Measurements from ENCODE around the gene STX16. TPM values are rescaled to one million over a fixed set of nuclear protein-coding genes. Genes with fewer than 3 reads are reported as not detected.

The STX16 gene
- total RNA-seq, 1 experiment from 2014 or later = 58.3 TPM

- H3K36me3 ChIP-seq (ENCODE audit: insufficient read depth, low read length) = no peaks in the 10 kb centered on the region
- no peaks in the 10 kb centered on the region for H3K9me2 ChIP-seq (replicated peaks; ENCODE audit: insufficient read depth, low read length)
- H3K4me1 ChIP-seq (ENCODE audit: low read length) = no peaks in the 10 kb centered on the region
- H3K4me2 ChIP-seq (ENCODE audit: low read depth, low read length, poor library complexity, severe bottlenecking) = no peak overlapping the region
- H3K9ac ChIP-seq (ENCODE audit: low read length) = no peak overlapping the region
- no peaks in the 10 kb centered on the region for H3K79me2 ChIP-seq (ENCODE audit: low read length)
- H3K4me3 ChIP-seq (ENCODE audit: low read length) = no peak overlapping the region
- H2AFZ ChIP-seq (ENCODE audit: low read length) = no peak overlapping the region
- H3K27ac ChIP-seq (ENCODE audit: low read length) = no peak overlapping the region
- no peaks in the 10 kb centered on the region for H3K27me3 ChIP-seq (ENCODE audit: low read length)
- no peaks in the 10 kb centered on the region for H3K9me3 ChIP-seq (ENCODE audit: low read length)
- no peak for DNase-seq
- H4K20me1 ChIP-seq (ENCODE audit: insufficient read depth, low read depth, low read length) = no peaks in the 10 kb centered on the region
Measured at GRCh38 chr20:58711266-58712051, 60.4 kb downstream of the STX16 start.

GRCh38 chr20:58712151-58712791 is 61.2 kb downstream of the STX16 start:
- no peak overlapping the region for H2AFZ ChIP-seq (ENCODE audit: low read length)
- no peaks in the 10 kb centered on the region for H3K36me3 ChIP-seq (ENCODE audit: insufficient read depth, low read length)
- H3K9ac ChIP-seq (ENCODE audit: low read length) = no peak overlapping the region
- H3K27me3 ChIP-seq (ENCODE audit: low read length) = no peaks in the 10 kb centered on the region
- no peak overlapping the region for H3K4me3 ChIP-seq (ENCODE audit: low read length)
- H3K9me2 ChIP-seq (replicated peaks; ENCODE audit: insufficient read depth, low read length) = no peaks in the 10 kb centered on the region
- H3K4me1 ChIP-seq (ENCODE audit: low read length) = no peaks in the 10 kb centered on the region
- H3K27ac ChIP-seq (ENCODE audit: low read length) = no peak overlapping the region
- H3K79me2 ChIP-seq (ENCODE audit: low read length) = no peaks in the 10 kb centered on the region
- DNase-seq = no peak
- H3K9me3 ChIP-seq (ENCODE audit: low read length) = no peaks in the 10 kb centered on the region
- no peaks in the 10 kb centered on the region for H4K20me1 ChIP-seq (ENCODE audit: insufficient read depth, low read depth, low read length)
- H3K4me2 ChIP-seq (ENCODE audit: low read depth, low read length, poor library complexity, severe bottlenecking) = no peak overlapping the region

GRCh38 chr20:58712806-58713731 is 62.0 kb downstream of the STX16 start:
- no peak for DNase-seq
- Histone ChIP-seq H3K79me2 (ENCODE audit: low read length) (no peaks in the 10 kb centered on the region), H3K9me3 (ENCODE audit: low read length) (no peaks in the 10 kb centered on the region), H3K9me2 (replicated peaks; ENCODE audit: insufficient read depth, low read length) (no peaks in the 10 kb centered on the region), H3K27ac (ENCODE audit: low read length) (no peak overlapping the region), H3K9ac (ENCODE audit: low read length) (no peak overlapping the region), H3K36me3 (ENCODE audit: insufficient read depth, low read length) (no peaks in the 10 kb centered on the region), H3K27me3 (ENCODE audit: low read length) (no peaks in the 10 kb centered on the region), H3K4me2 (ENCODE audit: low read depth, low read length, poor library complexity, severe bottlenecking) (no peak overlapping the region), H3K4me1 (ENCODE audit: low read length) (no peaks in the 10 kb centered on the region), H2AFZ (ENCODE audit: low read length) (no peak overlapping the region), H4K20me1 (ENCODE audit: insufficient read depth, low read depth, low read length) (no peaks in the 10 kb centered on the region), H3K4me3 (ENCODE audit: low read length) (no peak overlapping the region)

DNA sequence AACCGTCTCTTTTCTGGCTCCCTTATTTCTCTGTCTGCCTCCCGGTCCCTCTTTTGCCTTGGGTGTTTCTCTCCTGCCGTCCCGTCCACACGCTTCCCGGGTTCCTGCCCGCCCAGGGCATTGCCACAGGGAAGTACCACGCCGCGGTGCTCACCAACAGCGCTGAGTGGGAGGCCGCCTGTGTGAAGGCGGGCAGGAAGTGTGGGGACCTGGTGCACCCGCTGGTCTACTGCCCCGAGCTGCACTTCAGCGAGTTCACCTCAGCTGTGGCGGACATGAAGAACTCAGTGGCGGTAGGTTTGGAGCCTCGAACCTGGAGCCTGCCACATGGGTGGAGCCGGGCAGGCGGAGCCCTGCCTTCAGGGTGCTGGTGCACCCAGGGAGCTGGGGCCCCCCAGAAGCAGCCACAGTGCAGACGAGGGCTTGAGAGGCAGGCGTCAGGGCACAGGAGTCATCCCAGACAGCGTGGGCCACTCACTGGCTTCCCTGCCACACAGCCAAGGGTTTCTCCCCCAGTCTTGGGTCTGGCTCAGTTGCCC is 62.8 kb downstream of the STX16 start:
- H3K4me3 ChIP-seq (ENCODE audit: low read length) = no peak overlapping the region
- H3K27me3 ChIP-seq (ENCODE audit: low read length) = no peaks in the 10 kb centered on the region
- H3K9ac ChIP-seq (ENCODE audit: low read length) = no peak overlapping the region
- no peak overlapping the region for H3K27ac ChIP-seq (ENCODE audit: low read length)
- DNase-seq = no peak
- no peaks in the 10 kb centered on the region for H3K9me3 ChIP-seq (ENCODE audit: low read length)
- H3K36me3 ChIP-seq (ENCODE audit: insufficient read depth, low read length) = no peaks in the 10 kb centered on the region
- H3K9me2 ChIP-seq (replicated peaks; ENCODE audit: insufficient read depth, low read length) = no peaks in the 10 kb centered on the region
- no peaks in the 10 kb centered on the region for H4K20me1 ChIP-seq (ENCODE audit: insufficient read depth, low read depth, low read length)
- H3K79me2 ChIP-seq (ENCODE audit: low read length) = no peaks in the 10 kb centered on the region
- no peak overlapping the region for H3K4me2 ChIP-seq (ENCODE audit: low read depth, low read length, poor library complexity, severe bottlenecking)
- no peak overlapping the region for H2AFZ ChIP-seq (ENCODE audit: low read length)
- no peaks in the 10 kb centered on the region for H3K4me1 ChIP-seq (ENCODE audit: low read length)

DNA sequence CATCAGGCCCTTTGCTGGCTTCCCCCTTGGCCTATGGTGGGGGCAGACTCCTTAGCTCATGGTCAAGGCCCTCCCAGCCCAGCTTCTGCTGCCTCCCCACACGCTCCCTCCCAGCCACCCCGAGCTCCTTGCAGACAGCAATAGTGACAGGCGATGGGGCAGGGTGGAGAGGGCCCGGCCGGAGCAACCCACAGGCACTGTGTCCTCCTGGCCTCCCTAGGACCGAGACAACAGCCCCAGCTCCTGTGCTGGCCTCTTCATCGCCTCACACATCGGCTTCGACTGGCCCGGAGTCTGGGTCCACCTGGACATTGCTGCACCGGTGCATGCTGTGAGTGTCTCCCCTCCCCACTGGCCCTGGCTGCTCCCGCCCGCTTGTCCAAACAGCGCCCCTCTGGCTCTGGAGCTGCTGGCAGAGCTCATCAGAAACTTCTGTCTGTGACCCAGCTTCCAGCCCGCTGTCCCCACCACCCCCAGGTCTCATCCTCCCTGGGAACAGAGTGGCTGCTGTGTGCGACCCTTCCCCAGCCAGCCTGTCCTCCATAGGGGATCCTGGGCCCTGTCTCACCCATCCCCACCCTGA is 63.3 kb downstream of the STX16 start:
- Histone ChIP-seq H3K9me2 (replicated peaks; ENCODE audit: insufficient read depth, low read length) (no peaks in the 10 kb centered on the region), H3K4me1 (ENCODE audit: low read length) (no peaks in the 10 kb centered on the region), H4K20me1 (ENCODE audit: insufficient read depth, low read depth, low read length) (no peaks in the 10 kb centered on the region), H3K4me2 (ENCODE audit: low read depth, low read length, poor library complexity, severe bottlenecking) (no peak overlapping the region), H3K4me3 (ENCODE audit: low read length) (no peak overlapping the region), H3K36me3 (ENCODE audit: insufficient read depth, low read length) (no peaks in the 10 kb centered on the region), H3K79me2 (ENCODE audit: low read length) (no peaks in the 10 kb centered on the region), H2AFZ (ENCODE audit: low read length) (no peak overlapping the region), H3K27me3 (ENCODE audit: low read length) (no peaks in the 10 kb centered on the region), H3K9ac (ENCODE audit: low read length) (no peak overlapping the region), H3K9me3 (ENCODE audit: low read length) (no peaks in the 10 kb centered on the region), H3K27ac (ENCODE audit: low read length) (no peak overlapping the region)
- no peak for DNase-seq

- Histone ChIP-seq H3K79me2 (ENCODE audit: low read length) (no peaks in the 10 kb centered on the region), H3K27me3 (ENCODE audit: low read length) (no peaks in the 10 kb centered on the region), H3K4me2 (ENCODE audit: low read depth, low read length, poor library complexity, severe bottlenecking) (no peak overlapping the region), H3K4me3 (ENCODE audit: low read length) (no peak overlapping the region), H3K4me1 (ENCODE audit: low read length) (no peaks in the 10 kb centered on the region), H4K20me1 (ENCODE audit: insufficient read depth, low read depth, low read length) (no peaks in the 10 kb centered on the region), H3K36me3 (ENCODE audit: insufficient read depth, low read length) (no peaks in the 10 kb centered on the region), H2AFZ (ENCODE audit: low read length) (no peak overlapping the region), H3K27ac (ENCODE audit: low read length) (no peak overlapping the region), H3K9me3 (ENCODE audit: low read length) (no peaks in the 10 kb centered on the region), H3K9me2 (replicated peaks; ENCODE audit: insufficient read depth, low read length) (no peaks in the 10 kb centered on the region), H3K9ac (ENCODE audit: low read length) (no peak overlapping the region)
- DNase-seq = no peak
Measured at GRCh38 chr20:58714923-58715351, 63.9 kb downstream of the STX16 start.

DNA sequence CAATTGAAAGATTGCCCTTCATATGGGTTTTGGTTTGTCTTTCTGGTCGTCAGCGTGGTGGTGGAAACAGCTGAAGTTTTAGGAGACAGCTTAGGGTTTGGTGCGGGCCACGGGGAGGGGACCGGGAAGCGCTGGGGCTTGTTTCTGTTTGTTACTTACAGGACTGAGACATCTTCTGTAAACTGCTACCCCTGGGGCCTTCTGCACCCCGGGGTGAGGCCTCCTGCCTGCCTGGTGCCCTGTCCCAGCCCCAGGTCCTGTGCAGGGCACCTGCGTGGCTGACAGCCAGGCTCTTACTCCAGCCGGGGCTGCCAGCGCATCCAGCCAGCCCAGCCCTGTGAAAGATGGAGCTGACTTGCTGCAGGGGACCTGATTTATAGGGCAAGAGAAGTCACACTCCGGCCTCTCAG is 64.3 kb downstream of the STX16 start:
- no peak for DNase-seq
- no peak overlapping the region for H3K9ac ChIP-seq (ENCODE audit: low read length)
- H3K79me2 ChIP-seq (ENCODE audit: low read length) = no peaks in the 10 kb centered on the region
- H3K4me1 ChIP-seq (ENCODE audit: low read length) = no peaks in the 10 kb centered on the region
- H2AFZ ChIP-seq (ENCODE audit: low read length) = no peak overlapping the region
- no peak overlapping the region for H3K4me3 ChIP-seq (ENCODE audit: low read length)
- H3K36me3 ChIP-seq (ENCODE audit: insufficient read depth, low read length) = no peaks in the 10 kb centered on the region
- H3K9me3 ChIP-seq (ENCODE audit: low read length) = no peaks in the 10 kb centered on the region
- H3K27me3 ChIP-seq (ENCODE audit: low read length) = no peaks in the 10 kb centered on the region
- no peaks in the 10 kb centered on the region for H3K9me2 ChIP-seq (replicated peaks; ENCODE audit: insufficient read depth, low read length)
- H3K27ac ChIP-seq (ENCODE audit: low read length) = no peak overlapping the region
- no peaks in the 10 kb centered on the region for H4K20me1 ChIP-seq (ENCODE audit: insufficient read depth, low read depth, low read length)
- H3K4me2 ChIP-seq (ENCODE audit: low read depth, low read length, poor library complexity, severe bottlenecking) = no peak overlapping the region

All from Karpas-422 (cell line).